Muscle of leg (tissue), 11 donors: ENCODE measurements around the gene SIN3B. TPM values are rescaled to one million over a fixed set of nuclear protein-coding genes. Genes with fewer than 3 reads are reported as not detected.

Source experiments
- DNase-seq: peaks from one replicate; pipeline ENCODE4 v3.0.0; 2013
- H3K27ac ChIP-seq: one replicate; pipeline ENCODE4 v1.5.1; 2013; ENCODE audit warnings: mild to moderate bottlenecking, low read length, control low read depth
- H3K27me3 ChIP-seq: one replicate; pipeline ENCODE4 v1.6.1; 2013; ENCODE audit warnings: low read length; ENCODE audit not compliant: control insufficient read depth, insufficient read depth
- H3K36me3 ChIP-seq: one replicate; pipeline ENCODE4 v1.6.1; 2013; ENCODE audit warnings: low read length; ENCODE audit not compliant: control insufficient read depth, insufficient read depth
- H3K4me1 ChIP-seq: one replicate; pipeline ENCODE4 v1.6.1; 2013; ENCODE audit warnings: low read length; ENCODE audit not compliant: control insufficient read depth, insufficient read depth
- H3K4me3 ChIP-seq: one replicate; pipeline ENCODE4 v1.5.1; 2013; ENCODE audit warnings: low read length, control low read depth
- H3K9me3 ChIP-seq: replicated peaks from 2 replicates; pipeline ENCODE4 v1.6.1; 2013; ENCODE audit warnings: low read depth, low read length; ENCODE audit not compliant: control insufficient read depth
- WGBS: methylation state at CpG from one replicate; pipeline ENCODE4 v1.1.5; 2013; ENCODE audit warnings: missing lambda C conversion rate; ENCODE audit not compliant: insufficient coverage; 5-methylcytosine and 5-hydroxymethylcytosine counted together
- polyA plus RNA-seq, 8 donors: library from polyadenylated mRNA; unstranded; fragments of 120-200 nt; gene quantifications; one replicate each; pipeline versions ENCODE4 v1.2.1 to v1.2.3, GENCODE V29; 2013; ENCODE audit warnings: inconsistent platforms in 1 of 8, low replicate concordance in 1 of 8; ENCODE audit not compliant: insufficient read length in 8 of 8, insufficient read depth in 1 of 8
- total RNA-seq: library from RNA; stranded (reverse); fragments of 120-200 nt; gene quantifications from one replicate; pipeline ENCODE4 v1.2.4, GENCODE V29; 2013

SIN3B gene
- total and polyA plus RNA-seq, 9 donors: 15.0 to 50.1 (median 39.6) TPM

- H3K4me3 ChIP-seq: no peak overlapping the region
- H3K9me3 ChIP-seq: peaks cover 10% of the 10 kb centered on the region
- H3K36me3 ChIP-seq: no peaks in the 10 kb centered on the region
- H3K27me3 ChIP-seq: no peaks in the 10 kb centered on the region
- DNase-seq: no peak
- H3K27ac ChIP-seq: no peak overlapping the region
- H3K4me1 ChIP-seq: no peaks in the 10 kb centered on the region
- 89% methylated on average over 19 of the region's 21 CpGs for WGBS
Observed at GRCh38 chr19:16921766-16922591, 92.8 kb downstream of the SIN3B start.

GRCh38 chr19:16922592-16922934, 93.4 kb downstream of the SIN3B start:
- 75% methylated on average over 1 of the region's 1 CpG for WGBS

GRCh38 chr19:16922949-16923348, 93.8 kb downstream of the SIN3B start:
- DNase-seq: no peak
- Histone ChIP-seq H3K9me3 (peaks cover 10% of the 10 kb centered on the region), H3K27me3 (no peaks in the 10 kb centered on the region), H3K4me1 (no peaks in the 10 kb centered on the region), H3K4me3 (no peak overlapping the region), H3K27ac (no peak overlapping the region), H3K36me3 (no peaks in the 10 kb centered on the region)
- 94% methylated on average over 12 of the region's 13 CpGs for WGBS

More at GRCh38 chr19:16922592-16922934, 93.4 kb downstream of the SIN3B start:
- peaks cover 10% of the 10 kb centered on the region for H3K9me3 ChIP-seq
- no peaks in the 10 kb centered on the region for H3K27me3 ChIP-seq
- no peak for DNase-seq
- H3K4me1 ChIP-seq: no peaks in the 10 kb centered on the region
- H3K4me3 ChIP-seq: no peak overlapping the region
- H3K27ac ChIP-seq: no peak overlapping the region
- no peaks in the 10 kb centered on the region for H3K36me3 ChIP-seq

- no peaks in the 10 kb centered on the region for H3K27me3 ChIP-seq
- H3K9me3 ChIP-seq: peaks cover 12% of the 10 kb centered on the region
- H3K4me3 ChIP-seq: no peak overlapping the region
- whole genome bisulfite sequencing: 91% methylated on average over 13 of the region's 13 CpGs
- H3K4me1 ChIP-seq: no peaks in the 10 kb centered on the region
- no peaks in the 10 kb centered on the region for H3K36me3 ChIP-seq
- DNase-seq: no peak
- H3K27ac ChIP-seq: no peak overlapping the region
Observed at GRCh38 chr19:16927883-16928282, 98.7 kb downstream of the SIN3B start.

- H3K27me3 ChIP-seq: no peaks in the 10 kb centered on the region
- no peak overlapping the region for H3K4me3 ChIP-seq
- DNase-seq: no peak
- no peak overlapping the region for H3K27ac ChIP-seq
- no peaks in the 10 kb centered on the region for H3K36me3 ChIP-seq
- H3K4me1 ChIP-seq: no peaks in the 10 kb centered on the region
- 100% methylated on average over 1 of the region's 2 CpGs for WGBS
- peaks cover 13% of the 10 kb centered on the region for H3K9me3 ChIP-seq
Observed at GRCh38 chr19:16928351-16928750, 99.2 kb downstream of the SIN3B start.

GRCh38 chr19:16928916-16929315, 99.7 kb downstream of the SIN3B start:
- no peak overlapping the region for H3K4me3 ChIP-seq
- 88% methylated on average over 6 of the region's 10 CpGs for WGBS
- peaks cover 13% of the 10 kb centered on the region for H3K9me3 ChIP-seq

More at GRCh38 chr19:16928916-16929315, 99.7 kb downstream of the SIN3B start:
- Histone ChIP-seq H3K27ac (no peak overlapping the region), H3K4me1 (no peaks in the 10 kb centered on the region), H3K27me3 (no peaks in the 10 kb centered on the region), H3K36me3 (no peaks in the 10 kb centered on the region)
- DNase-seq: no peak

Other genes with a start within 250 kb of the SIN3B start
- gene MED26, start 201.2 kb upstream of the SIN3B start, total RNA-seq: 5.3 TPM
- 1 to 10 TPM; 6.2 to 8.0 (median 6.9) TPM for gene MED26, start 201.2 kb upstream of the SIN3B start, polyA plus RNA-seq
- 70.1 TPM for gene SMIM7, start 169.3 kb upstream of the SIN3B start, total RNA-seq
- gene SMIM7, start 169.3 kb upstream of the SIN3B start, polyA plus RNA-seq: 10 to 100 TPM; 50.4 to 66.8 (median 56.7) TPM
- gene TMEM38A, start 168.3 kb upstream of the SIN3B start, total RNA-seq: 86.7 TPM
- 100 to 1,000 TPM in 7 of 8 donors, 10 to 100 TPM in 1; 78.3 to 175 (median 123) TPM for gene TMEM38A, start 168.3 kb upstream of the SIN3B start, polyA plus RNA-seq
- 0.09 TPM for gene NWD1, start 109.6 kb upstream of the SIN3B start, total RNA-seq
- under 1 TPM; 0.06 to 0.19 (median 0.09) TPM for gene NWD1, start 109.6 kb upstream of the SIN3B start, polyA plus RNA-seq
- gene F2RL3, start 59.6 kb downstream of the SIN3B start, total RNA-seq: 0.31 TPM
- gene F2RL3, start 59.6 kb downstream of the SIN3B start, polyA plus RNA-seq: under 1 TPM; 0.19 to 0.67 (median 0.34) TPM
- gene CPAMD8, start 197.4 kb downstream of the SIN3B start, total RNA-seq: 3.2 TPM
- gene CPAMD8, start 197.4 kb downstream of the SIN3B start, polyA plus RNA-seq: 10 to 100 TPM in 1 of 8 donors, 1 to 10 TPM in 7; 2.2 to 10.1 (median 6.3) TPM
- 3.9 TPM for gene HAUS8, start 246.1 kb downstream of the SIN3B start, total RNA-seq
- gene HAUS8, start 246.1 kb downstream of the SIN3B start, polyA plus RNA-seq: 10 to 100 TPM in 5 of 8 donors, 1 to 10 TPM in 3; 7.5 to 14.0 (median 10.1) TPM
- 18.0 TPM for gene MYO9B, start 246.4 kb downstream of the SIN3B start, total RNA-seq
- gene MYO9B, start 246.4 kb downstream of the SIN3B start, polyA plus RNA-seq: 10 to 100 TPM; 30.1 to 55.5 (median 40.5) TPM